Measurements from ENCODE around the gene GLYAT.
"Not testable (repeated sequence)": the region's sequence is repeated elsewhere in the genome, so short reads cannot be mapped to it uniquely, and the experiment has no call there.

GLYAT gene

DNA sequence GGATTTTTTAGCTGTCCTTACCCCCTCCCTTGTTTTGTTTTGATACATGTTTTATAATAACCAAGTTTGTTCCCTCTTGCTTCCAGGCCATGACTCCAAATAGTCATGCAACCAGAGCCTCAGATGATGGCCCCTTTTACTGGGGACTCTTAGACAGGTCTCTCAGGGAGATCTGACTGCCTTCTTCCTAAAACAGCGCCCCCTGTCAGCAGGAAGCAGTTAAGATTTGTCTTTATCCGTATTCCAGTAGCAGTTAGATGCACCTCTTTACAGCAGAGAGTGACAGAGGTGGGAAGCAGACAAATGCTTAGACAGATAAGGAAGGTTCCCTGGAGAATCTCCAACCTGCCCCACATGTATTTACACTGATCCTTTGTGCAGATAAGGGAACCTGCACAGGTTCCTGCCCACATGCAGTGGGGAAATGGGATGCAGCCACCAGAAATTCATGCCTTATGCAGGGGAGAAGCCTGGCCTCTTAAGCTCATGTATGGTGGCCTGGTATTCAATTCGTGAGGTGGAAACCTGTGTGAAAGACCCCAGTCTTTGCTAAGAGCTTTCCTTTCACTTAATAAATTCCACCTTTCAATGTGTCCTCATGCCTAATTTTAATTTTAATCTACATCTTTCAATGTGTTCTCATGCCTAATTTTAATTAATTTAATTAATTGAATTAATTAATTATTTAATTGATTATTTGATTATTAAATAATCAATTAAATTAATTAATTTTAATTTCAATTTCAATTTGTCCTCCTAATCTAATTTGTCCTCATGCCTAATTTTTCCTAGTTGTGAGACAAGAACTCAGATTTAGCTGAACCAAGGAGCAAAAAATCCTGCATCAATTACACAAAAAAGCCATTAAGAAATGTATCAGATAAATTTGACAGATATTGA is 11.5 kb upstream of the GLYAT start:
- DNase-seq (ENCODE audit: low spot score), result no peak

DNA sequence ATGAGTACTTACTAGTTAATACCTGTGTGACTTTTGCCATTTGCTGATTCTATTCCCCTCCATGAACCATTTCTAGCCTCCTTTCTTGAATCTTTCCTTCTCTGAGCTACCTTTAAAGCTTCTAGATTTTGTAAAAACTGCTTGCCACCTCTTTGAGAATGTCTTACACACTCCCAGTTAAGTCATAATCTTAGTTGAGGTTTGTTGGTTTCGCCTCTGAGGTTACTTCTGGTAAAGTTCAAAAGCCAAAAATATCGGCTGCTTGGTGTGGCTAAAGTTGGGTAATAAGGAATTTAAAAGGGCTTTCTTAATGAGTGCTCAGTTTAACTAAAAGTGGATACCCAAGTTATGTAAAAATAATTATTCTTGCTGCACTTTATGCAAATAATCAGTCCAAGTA is 10.4 kb upstream of the GLYAT start:
- DNase-seq (ENCODE audit: low spot score), result no peak

DNA sequence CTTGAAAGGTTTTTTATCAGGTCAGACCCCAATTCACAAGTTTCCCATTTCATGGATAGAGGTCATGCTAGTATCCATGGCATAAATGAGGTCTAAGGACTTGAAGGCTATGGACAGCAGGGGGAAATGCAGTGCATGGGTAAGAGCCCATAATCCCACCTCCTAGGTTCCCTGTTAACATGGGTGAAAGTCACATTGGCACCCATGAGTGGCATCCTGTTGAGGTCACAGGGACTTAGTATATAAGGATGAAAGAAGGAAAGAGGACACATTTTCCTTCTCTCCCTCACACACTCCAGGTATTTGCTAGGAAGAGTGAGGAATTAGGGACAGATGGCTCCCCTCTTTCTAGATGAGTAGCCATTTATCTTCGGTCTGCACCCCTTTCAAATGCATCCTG is 9.4 kb upstream of the GLYAT start:
- no peak for DNase-seq (ENCODE audit: low spot score)

DNA sequence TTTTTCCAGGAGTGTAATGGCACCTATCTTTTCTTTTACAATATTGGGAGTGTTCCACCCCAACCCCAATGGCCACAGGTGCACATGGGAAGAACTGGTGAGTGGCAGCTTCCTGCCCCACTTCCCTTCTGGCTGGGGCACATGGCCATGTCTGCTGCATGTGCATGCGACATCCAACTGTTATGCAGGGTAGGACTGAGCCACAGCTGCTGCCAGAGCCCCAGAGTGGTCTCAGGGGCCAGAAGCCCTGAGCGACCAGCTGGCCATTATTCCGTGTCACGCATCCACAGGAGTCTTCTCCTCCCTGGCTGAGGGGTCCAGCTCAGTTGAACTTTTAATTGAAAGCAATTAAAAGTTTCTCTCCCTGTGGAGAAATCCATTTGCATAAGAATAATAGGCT is 8.7 kb upstream of the GLYAT start:
- no peak for DNase-seq (ENCODE audit: low spot score)

DNA sequence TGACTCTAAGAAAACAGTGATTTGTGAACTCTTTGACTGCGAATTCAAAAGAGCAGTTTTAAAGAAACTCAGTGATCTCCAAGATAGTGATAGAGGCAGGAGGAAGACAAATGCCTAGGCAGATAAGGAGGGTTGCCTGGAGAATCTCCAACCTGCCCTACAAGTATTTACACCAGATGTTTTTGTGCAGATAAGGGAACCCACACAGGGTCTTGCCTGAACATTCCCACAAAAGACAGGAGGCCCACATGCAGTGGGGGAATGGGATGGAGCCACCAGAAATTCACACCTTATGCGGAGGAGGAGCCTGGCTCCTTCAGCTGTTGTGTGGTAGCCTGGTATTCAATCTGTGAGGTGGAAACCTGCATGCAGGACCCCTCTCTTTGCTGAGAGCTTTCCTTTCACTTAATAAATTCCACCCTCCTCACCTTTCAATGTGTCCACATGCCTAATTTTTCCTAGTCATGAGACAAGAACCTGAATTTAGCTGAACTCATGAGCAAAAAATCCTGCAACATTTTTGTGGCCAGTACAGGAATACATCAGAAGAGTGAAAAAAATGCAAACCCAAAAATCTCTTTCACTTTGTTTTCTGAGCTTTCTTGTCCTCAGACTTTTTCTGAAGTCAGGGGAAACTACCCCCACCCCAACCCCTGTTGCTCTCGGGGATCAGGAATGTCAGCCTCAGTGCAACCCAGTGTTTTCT is 8.1 kb upstream of the GLYAT start:
- DNase-seq (ENCODE audit: low spot score), result no peak

DNA sequence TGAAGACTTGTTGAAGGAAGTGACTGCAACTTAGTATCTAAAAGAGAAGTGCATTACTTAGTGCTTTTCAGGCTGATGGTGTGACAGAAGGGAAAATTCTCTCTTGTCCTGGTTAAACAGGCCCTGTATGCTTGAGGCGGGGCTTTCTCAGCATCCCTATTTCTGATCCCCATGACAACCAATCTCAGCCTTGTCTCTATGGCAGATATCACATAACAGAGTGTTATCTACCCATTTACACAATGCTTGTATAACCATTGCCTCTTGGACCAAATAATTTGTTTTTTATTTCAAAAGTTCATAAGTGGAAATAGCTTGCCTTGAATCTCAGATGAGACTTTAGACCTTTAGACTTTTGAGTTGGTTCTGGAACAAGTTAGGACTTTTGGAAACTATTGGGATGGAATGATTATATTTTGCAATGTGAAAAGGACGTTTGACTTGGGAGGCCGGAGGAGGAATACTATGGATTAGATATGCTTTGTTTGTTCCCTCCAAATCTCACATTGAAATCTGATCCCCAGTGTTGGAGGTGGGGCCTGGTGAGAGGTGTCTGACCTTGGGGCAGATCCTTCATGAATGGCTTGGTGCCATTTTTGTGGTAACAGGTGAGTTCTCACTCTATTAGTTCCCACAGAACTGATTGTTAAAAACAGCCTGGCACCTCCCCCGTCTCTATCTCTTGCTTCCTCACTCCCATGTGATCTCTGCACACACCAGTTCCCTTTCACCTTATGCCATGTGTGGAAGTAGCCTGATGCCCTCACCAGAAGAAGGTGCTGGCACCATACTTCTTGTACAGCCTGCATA is 3.1 kb upstream of the GLYAT start:
- no peak for DNase-seq (ENCODE audit: low spot score)

DNA sequence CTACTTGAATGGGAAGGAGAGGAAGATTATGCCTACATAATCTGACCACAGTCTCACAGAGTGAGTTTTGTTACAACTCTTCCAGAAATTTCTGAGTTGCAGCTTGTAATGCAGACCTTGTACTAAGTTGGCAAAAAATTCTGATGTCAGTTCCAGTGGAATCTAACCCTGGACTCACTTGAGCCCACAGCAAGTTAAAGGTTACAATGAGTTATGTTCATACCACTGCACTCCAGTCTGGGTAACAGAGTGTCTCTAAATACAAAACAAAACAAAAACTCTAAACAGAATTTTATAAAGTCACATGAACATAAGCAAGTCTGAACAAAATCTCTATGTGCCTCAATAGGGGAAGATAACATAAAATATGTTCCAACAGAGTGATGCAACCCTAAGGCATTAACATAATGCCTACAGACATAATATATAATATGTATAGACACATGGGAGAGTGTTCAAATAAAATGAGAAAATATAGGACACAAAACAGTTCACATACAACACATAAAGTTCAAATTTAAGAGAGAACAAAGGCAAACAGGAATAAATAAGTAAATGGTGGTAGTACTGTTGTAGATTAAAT is 1.1 kb downstream of the GLYAT start:
- DNase-seq (ENCODE audit: low spot score), result no peak

DNA sequence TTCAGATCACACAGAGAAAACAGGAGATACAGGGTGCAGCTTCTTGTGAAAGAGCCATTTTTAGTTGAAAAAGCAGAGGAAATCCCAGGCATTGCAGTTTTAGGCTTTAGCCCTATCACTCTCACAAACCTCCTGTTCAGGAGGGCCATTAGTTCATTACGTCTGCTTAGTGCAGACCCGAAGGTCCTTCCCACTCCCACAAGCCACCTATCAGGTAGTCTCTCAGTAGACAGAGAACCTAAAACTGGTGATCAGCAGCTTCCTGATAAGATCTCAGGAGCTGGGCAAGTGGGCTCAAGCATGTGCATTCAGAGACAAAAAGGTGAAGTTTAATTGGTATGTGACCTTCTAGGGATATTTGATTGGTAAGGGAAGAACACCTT is 4.3 kb downstream of the GLYAT start:
- DNase-seq (ENCODE audit: low spot score), result no peak

DNA sequence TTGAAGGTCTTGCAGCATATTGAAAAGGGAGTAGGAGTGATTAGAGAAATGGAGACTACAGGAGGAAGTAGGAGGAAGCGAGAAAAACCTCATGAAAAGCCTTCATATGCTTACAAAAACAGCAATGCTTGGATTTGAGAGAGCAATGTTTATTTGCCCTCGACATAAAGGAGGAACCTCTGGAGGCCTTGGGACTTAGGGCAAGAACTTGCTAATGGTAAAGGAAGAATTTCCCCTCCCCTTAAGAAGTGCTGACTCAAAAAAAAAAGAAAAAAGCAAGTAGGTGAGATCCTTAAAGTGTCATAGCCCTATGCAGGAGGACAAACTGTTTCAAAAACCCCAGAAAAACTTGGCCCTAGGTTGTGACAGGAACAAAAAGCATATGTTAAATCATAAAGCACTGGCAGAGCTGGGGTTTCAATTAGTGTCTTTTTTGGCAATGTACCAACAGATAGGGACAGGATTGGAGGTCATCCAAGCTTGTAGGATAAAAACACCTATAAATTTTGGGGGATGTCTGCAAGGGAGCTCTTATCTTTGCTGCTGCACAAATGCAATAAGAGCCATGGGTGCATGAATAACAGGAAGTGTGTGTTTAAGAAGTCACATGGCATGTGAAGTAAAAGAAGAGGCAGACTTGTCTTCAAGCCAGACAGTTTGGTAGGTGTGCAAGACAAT is 4.9 kb downstream of the GLYAT start:
- DNase-seq (ENCODE audit: low spot score), result no peak

DNA sequence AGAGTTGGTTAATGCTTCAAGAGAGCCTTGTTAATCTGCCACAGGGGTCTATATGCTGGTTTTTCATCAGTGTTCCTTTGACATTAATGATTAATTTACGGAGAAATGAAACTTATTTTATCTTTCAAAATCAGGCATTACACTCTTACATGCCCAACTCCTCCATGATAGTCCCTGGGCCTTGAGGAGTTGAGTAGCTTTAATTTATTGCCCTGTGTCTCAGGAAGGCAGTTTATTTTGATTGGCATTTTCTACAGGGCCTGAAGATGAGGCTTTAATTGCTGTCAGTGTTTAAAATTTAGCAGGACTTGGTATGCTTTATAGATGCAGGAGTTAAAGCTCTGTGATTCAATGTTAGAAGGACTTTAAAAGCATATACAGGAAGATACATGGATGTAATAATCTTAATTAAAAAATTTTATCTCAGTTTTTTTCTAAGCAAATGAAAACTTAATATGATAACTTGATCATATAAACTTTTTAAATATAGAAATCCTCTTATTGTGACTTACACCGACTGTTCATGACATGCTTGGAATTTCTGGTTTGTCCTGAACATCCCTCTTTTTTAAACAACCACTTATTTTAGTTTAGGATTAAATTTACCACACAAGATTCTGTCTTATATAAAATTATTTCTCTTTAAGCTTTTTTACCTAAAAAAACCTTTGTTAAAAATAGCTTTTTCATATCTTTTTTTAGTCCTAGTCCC is 12.2 kb downstream of the GLYAT start:
- no peak for DNase-seq (ENCODE audit: low spot score)

DNA sequence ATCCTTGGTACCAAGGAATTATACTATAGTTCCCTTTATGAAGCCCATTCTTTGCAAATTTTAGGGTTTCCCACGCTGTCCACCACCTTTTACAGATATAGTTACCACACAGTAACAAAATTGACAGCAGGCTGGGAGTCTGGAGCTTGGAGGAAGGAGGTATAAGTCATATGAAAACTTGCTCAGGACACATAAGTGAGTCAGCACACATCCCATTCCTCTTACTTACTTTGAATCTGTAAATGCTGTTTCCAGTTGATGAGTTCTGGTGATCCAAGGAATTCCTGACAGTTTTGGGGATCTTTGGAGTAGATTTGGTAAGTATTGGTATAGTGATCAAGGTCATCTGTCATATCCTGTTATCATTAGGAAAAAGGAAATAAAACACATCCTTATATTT is 19.2 kb downstream of the GLYAT start:
- no peak for DNase-seq (ENCODE audit: low spot score)

DNA sequence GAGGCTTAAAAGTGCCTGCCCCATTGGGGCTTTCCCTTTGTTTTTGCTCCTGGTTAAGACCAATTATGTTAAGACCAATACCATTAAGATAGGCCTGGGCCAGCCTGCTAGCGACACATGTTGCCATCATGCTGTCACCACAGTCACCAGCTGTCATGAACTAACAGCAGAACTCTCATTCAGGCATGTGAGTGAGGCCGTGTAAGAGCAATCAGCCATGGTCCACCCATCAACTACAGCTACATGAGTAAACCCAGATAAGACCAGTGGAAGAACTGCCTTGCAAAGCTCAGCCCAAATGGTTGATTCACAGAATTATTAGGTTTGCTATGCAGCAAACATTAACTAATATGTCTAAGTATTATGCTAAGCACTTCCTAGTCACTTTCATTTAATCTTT is 19.9 kb downstream of the GLYAT start:
- DNase-seq (ENCODE audit: low spot score), result no peak

DNA sequence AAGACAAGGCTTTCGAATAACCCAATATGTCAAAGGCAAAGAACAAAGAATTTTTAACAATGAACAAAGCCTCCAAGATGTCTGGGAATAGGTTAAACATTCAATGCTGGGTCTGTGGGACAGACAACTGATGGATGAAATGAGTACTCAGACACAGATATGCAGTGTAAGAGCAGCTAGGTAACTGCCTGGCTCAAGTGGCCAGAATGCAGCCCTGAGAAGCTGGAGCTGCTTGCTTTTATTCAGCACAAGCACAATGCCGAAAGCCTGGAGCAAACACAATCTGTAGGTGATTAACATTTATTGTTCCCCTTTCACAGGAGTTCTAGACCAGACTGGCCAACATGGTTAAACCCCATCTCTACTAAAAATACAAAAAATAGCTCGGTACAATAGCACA is 24.0 kb downstream of the GLYAT start:
- no peak for DNase-seq (ENCODE audit: low spot score)

DNA sequence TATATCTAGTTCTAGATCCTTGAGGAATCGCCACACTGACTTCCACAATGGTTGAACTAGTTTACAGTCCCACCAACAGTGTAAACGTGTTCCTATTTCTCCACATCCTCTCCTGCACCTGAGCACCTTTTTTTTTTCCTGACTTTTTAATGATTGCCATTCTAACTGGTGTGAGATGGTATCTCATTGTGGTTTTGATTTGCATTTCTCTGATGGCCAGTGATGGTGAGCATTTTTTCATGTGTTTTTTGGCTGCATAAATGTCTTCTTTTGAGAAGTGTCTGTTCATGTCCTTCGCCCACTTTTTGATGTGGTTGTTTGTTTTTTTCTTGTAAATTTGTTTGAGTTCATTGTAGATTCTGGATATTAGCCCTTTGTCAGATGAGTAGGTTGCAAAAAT is 34.9 kb downstream of the GLYAT start:
- not testable (repeated sequence) for DNase-seq (ENCODE audit: low spot score)

DNA sequence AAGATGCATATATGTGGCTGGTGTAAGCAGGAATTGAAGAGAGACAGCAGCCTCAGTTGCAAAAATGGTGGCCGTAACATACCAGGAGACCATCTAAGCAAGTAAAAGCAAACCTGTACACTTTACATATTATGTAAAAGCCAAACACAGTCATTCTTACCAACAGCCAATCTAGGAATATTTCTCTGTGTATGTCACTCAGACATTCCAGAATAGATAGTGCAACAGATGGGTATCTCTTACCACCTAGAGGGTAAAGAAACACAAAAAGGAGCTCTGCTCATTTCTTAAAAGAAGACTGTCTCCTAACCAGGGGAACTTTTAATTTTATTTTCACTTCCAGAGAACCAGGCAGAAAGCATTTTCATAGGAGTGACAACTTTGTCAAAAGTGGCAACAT is 38.7 kb downstream of the GLYAT start:
- no peak for DNase-seq (ENCODE audit: low spot score)

DNA sequence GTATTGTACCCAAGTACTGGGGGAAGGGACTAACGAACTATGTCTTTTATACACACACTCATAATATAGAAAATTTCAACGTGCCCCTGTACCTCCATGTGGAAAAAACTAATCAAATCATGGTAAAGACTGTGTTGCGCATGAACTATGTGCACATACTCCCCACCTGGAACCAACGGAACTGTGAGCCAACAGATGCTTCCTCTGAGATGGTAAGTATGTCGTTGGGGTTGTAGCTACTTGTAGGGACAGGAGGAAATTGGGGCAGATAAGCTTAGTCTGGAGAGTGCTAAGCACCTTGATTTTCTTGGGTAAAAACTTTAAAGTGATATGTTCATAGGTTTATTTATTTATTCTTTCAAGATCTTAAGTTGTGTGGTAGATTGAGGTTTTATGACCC is 40.1 kb downstream of the GLYAT start:
- no peak for DNase-seq (ENCODE audit: low spot score)

DNA sequence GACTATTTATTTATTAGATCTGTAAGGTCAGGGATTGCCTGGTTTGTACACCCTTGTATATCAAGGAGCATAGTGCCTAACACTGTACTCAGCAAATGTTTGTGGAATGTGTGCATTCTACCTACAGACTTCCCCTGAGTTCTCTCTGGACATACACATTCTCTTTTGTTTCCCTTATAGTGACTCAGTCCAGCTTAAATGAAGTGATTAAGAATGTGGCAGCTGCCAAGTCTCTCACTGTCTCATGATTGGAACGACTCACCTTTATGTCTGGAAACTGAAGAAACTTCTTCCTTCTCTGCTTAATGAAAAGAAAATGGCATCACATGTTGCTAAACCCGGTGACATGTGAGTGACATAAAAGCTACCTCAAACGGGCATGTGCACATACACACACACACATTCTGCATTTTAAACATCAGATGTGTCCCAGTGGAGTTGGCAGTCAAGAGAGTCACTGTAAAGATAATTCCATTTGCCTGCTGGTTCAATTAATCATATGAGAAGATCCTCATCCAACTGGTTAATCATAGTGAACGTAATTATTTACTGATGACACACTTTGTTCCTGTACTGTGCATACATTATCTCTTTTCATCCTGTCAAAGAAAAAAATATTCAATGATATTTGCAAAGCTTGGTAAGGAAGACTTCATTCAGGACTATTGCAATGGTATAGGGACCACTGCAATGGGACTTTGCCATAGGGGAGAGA is 42.8 kb downstream of the GLYAT start:
- peak; percentile 50 for DNase-seq (ENCODE audit: low spot score)

DNA sequence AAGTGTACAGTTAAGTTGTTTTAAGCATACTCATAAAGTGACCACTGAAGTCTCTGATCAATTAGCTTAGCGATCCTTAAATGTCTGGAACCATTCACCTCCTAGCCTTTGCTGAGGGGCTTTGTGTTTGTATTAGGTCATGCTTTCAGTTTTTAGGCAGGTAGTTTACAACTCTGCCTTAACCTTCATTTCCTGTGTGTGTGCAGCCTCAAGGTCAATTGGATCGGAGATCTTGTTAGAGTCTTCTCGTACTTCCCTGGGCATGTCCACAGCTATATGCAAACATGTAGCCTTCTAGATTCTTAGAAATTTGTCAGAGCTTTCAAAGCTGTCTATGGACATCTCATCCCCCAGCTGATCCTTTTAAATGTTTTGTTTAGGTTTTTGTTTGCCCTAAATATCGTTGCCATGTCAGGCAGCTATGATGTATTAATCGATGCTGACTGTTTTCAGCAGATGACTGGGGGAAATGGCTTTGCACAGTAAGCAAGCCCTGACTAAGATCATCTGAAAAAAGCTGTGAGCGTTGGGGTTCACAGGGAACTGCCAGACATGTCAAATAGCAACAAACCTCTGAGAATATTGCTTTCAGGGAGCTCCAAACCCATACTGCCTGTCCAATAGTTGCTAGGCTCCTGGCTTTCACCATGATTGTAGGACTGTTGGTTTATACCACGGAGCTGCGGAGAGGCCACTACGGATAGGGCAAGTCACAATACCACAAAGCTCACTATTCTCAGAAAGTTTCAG is 45.6 kb downstream of the GLYAT start:
- DNase-seq (ENCODE audit: low spot score), result no peak

DNA sequence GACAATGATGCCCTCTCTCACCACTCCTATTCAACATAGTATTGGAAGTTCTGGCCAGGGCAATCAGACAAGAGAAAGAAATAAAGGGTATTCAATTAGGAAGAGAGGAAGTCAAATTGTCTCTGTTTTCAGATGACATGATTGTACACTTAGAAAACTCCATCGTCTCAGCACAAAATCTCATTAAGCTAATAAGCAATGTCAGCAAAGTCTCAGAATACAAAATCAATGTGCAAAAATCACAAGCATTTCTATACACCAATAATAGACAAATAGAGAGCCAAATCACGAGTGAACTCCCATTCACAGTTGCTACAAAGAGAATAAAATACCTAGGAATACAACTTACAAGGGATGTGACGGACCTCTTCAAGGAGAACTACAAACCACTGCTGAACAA is 49.1 kb downstream of the GLYAT start:
- DNase-seq (ENCODE audit: low spot score), result not testable (repeated sequence)

DNA sequence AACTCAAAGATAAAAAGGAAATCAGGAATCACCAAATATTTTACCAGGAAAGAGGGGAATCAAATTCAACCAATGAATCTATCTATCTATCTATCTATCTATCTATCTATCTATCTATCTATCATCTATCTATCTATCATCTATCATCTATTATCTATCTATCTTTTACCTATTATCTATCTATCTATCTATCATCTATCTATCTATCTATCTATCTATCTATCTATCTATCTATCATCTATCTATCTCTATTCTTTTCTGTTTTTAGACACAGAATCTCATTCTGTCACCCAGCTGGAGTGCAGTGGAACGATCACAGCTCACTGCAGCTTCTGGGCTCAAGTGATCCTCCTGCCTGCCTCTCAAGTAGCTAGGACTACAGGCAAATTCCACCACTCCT is 54.2 kb downstream of the GLYAT start:
- not testable (repeated sequence) for DNase-seq (ENCODE audit: low spot score)

All from COLO829 (cell line).